CD4-positive, alpha-beta T cell treated with Interleukin-17A for 1 hour (primary cell): ENCODE data around the gene ACTR3C.
"Not testable (repeated sequence)": the region's sequence is repeated elsewhere in the genome, so short reads cannot be mapped to it uniquely, and the experiment has no call there.

Experiments
- DNase-seq: peaks from one replicate; pipeline ENCODE4 v3.0.0-alpha.2; 2020

Gene ACTR3C

DNA sequence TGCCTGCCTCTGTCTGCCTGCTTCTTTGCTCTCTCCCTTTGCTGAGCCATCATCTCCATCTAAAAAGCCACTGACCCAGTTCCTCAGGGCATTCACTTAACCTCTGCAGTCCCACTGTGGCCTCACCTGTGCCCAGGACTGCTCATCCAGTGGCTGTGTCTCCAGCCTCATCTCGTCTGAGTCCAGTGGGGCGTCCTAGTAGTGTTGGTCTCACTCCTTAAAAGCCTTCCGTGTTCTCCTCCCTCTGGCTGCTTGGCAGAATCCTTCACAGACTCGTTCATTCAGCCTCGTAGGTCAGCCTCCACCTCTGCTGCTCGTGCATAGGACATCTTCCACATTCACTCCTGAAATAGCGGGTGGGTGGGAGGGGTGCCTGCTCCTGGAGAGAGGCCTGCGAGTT is 10.8 kb upstream of the ACTR3C start:
- no peak for DNase-seq

DNA sequence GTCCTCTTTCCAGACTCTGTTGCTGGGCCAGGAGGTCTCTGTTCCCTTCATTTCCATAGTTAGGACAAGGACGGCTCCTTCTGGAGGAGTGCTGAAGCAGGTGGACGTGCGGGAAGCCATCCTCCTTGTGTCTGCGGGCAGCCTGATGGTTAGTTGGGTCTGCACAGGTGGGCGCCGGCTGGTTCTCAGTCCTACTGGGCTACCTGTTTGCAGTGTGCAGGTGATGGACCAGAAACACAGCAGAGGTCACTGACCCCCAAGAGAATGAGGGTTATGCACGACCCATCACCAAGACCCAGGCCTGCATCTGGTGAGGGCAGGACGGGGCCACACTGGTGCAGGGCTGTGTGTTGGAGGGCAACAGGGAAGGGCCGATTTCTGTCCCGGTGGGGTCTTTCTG is 10.3 kb upstream of the ACTR3C start:
- no peak for DNase-seq

DNA sequence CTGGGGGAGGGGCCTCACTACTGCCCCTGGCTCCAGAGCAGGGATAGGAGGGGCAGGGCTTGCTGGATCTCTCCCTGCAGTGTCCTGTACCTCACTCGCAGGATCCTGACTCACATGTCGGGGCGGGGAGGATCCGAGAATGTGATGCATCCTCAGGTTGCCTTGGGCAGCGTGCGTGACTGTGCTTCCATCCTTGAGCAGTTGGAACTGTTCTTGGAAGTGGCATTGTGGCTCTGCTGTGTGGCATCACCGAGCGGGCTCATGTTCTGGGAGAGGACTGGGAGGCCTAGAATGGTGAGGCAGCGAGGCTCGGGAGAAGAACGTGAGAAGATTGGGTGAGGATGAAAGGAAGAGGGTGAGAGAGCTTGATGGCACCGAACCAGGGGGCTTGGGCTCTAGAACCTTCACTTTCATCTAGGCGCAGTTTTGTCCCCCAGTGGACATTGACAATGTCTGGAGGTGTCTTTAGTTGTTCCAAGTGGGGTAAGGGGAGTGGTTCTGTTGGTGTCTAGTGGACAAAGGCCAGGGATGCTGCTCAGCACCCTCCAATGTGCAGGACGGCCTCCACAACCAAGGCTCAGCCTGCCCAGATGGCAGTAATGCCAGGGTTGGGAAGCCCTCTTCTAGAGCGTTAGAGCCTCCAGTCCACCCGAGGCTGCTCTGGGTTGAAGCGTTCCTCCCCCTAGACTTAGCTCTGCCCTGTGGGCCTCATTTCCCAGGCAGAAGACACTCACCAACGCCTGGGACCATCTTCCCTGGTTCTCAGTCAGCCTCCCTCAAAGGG is 9.7 kb upstream of the ACTR3C start:
- DNase-seq: no peak

DNA sequence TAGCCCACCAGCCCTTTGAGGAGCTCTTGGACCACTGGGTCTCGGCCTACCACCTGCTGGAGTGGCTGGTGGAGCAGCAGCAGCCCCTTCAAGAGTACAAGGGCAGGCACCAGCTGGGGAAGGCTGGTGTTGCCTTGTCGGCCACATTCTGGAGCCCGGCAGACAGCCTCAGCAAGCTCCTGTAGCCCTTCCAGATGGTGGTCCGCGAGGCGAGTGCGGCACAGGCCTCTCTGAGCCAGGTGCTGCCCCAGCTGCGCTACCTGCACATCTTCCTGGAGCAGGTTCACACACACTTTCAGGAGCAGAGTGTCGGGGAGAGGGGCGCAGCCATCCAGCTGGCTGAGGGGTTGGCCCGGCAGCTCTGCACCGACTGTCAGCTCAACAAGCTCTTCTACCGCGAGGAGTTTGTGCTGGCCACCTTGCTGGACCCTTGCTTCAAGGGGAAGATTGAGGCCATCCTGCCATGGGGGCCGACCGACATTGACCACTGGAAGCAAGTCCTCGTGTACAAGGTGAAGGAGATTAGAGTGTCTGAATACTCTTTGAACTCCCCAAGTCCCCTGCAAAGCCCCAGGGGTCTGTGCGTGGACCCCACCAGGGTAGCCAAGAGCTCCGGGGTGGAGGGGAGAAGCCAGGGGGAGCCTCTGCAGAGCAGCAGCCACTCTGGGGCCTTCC is 7.0 kb upstream of the ACTR3C start:
- no peak for DNase-seq

DNA sequence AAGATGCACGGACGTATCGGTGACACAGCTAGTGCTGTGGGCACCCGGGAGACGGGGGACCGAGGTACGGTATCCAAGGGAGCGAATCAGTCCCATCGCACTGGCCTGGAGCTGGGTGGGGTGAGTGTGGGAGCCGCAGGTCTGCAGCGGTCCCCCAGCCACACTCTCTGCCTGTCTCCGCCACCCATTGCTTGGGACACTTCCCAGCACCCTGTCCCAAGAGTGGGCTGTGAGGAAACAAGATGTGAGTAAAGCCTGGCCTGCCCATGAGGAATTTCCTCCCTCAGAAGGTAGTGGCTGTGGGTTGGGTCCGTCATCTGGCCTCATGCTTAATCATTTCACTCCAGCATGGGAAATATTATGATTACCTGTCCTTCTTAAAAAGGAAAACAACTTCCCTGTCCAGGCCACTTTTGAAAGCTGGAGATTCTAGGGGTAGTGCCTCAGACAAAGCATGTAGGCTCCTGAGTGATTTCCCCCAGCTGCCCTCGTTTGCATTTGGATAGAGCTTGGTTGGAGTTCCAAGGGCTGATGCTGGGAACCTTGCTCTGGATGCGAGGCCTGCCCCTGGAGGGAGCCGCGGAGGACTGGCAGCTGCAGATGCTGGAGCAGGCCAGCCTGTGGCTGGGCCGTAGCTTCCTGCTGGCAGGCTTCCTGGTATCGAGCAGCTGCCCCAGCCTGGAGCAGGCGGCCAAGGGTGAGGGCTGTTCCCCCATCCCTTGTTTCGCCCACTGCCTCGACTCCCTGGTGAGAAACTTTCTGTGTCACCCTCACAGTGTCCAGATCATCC is 6.2 kb upstream of the ACTR3C start:
- DNase-seq: no peak

DNA sequence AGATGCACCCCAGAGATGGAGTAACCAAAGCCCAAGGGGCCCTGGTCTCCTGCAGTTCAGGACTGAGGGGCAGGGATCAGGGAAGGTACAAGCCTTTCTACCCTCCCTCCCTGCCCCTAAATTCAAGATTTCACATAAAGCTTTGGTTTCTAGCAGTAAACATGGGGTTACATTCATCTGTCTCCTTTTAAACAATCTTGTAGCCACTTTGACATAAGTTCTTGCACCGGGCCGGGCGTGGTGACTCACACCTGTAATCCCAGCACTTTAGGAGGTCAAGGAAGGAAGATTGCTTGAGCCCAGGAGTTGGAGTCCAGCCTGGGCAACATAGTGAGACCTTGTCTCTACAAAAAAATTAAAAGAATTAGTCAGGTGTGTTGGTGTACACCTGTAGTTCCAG is 4.0 kb upstream of the ACTR3C start:
- DNase-seq: no peak

DNA sequence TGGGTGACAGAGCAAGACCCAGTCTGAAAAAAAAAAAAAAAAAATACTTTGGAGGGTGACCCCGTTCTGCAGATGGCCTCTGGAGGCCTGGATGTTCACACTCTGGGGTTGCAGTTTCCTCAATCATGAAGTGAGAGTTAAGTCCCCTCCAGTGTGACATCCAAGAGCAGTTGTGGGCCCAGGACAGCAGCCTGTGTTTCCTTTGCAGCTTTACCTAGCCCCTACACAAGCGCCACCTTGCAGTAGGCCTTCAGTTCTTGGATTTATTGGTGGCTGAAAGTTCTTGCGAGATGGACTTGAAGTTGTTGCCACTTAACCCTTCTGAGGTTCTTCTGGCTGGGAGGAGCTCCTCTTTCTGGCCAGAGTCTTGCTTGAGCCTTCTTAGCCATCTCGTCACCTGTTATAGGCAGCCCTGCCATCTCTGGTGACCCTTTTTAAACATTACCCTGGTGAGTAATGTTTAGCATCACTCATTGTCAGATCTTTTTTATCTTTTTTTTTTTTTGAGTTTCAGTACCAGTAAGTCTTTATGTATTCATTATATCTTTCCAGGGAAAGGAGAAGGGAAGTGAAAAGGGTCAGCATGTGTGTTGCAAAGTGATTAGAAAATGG is 3.4 kb upstream of the ACTR3C start:
- DNase-seq: no peak

DNA sequence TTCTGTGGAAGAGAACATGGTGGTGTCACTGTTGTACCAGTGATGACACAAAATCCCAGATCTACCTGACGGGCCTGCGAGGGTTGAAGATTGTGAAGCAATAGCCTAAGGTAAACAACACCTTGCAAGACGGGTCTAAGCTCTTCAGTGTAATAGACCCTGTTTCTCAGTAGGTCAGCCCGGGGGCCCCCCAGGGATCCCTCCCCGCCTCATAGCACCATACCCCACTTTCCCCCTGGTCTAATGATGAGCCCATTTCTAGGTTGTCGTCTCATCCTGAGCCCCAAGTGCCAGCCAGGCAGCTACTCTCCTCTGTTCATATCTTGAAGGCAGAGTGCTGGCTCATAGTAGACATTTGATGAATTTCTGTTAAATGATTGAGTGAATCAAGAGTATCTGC is 2.6 kb upstream of the ACTR3C start:
- DNase-seq: no peak

DNA sequence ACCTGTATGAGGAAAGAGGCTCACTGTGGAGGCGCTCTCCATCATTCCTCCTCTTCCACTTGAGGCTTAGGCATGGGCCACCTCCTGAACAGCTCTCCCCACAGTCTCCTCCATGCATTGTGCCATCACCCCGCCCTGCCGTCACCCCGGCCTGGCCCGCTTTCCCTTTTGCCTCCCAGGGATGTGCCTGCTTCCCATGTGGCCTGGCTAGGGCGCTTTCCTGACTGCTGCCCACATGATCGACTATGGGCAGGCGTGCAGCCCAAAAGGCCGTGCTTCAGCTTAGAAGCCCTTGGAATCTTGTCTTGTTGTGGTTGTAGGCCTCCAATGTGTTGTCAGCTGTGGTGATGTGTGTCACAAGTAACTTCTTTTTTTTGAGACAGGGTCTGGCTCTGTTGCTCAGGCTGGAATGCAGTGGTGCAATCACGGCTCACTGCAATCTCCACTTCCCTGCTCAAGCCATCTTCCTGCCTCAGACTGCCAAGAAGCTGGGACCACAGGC is 1.8 kb upstream of the ACTR3C start:
- no peak for DNase-seq

DNA sequence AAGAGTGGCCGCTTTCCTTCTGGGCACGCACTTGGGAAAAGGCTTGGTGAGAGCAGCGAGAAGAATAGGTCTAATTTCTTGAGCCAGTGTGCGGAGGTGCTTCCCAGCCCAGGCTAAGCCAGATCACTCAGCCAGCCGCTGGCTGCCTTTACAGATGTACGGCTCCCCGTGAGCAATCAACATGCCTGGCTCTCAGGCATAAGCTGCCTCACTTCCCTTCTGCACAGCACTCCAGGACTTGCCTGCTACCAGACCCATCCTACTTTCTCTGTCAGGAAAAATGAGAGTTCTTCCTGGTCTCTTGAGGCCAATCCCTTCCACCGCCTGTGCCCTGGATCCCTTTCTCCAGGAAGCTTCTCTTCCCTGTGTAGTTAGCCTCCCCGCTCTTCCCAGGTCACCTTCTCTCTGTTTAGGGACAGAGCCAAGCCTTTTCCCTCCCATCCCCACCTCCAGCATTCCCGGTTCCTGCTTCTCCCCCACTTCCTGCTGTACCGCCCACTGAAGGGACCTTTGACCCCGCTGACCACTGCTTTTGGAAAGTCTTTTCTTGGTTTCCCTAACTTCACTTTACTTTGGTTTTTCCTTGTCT is 1.1 kb upstream of the ACTR3C start:
- no peak for DNase-seq

DNA sequence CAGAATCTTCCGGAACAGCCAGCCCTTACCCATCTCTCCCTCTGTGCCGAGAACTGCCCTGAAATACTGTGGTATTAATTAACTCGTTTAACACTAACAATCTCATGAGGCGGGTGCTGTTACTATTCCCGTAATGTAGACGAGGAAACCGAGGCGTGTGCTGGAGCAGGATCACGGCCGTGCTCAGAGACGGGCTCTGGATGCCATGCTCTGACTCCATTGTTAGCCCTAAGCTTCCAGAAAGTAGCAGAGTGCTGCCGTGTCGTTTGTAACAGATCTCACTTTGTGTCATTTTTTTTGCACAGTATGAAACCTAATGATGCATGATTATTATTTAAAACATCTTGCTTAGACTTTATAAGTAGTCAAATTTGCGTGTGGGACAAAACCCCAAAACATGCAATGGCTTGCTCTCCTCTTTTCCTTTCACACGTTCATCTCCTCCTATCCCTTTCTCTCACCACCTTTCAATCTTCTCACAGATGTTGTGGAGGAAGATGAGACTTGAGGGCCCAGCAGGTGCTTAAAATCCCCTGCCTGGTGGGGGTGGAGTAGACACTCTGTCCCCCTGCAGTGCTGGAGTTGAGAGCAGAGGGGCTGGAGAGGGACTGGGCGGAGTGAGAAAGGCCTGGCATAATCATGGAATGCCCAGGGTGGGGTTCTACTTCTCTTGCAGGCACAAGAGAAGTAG is 482 bp upstream of the ACTR3C start:
- DNase-seq: no peak

DNA sequence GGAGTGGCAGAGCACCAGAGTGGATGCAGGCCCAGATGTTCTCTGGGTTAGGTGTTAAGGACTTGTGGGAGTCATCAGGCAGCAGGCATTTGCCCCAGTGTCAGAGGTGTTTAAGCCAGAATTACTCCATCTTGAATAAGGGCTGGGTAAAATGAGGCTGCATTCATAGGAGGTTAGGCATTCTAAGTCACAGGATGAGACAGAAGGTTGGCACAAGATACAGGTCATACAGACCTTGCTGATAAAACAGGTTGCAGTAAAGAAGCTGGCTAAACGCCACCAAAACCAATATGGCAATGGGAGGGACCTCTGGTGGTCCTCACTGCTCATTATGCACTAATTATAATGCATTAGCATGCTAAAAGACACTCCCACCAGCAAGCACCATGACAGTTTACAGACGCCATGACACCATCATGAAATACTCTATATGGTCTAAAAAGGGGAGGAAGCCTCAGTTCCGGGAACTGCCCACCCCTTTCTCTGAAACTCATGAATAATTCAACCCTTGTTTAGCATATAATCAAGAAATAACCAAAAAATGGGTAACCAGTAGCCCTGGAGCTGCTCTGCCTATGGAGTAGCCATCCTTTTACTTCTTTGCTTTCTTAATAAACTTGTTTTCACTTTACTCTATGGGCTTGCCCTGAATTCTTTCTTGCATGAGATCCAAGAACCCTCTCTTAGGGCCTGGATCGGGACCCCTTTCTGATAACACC is 1.1 kb downstream of the ACTR3C start:
- peak; percentile 76 for DNase-seq

DNA sequence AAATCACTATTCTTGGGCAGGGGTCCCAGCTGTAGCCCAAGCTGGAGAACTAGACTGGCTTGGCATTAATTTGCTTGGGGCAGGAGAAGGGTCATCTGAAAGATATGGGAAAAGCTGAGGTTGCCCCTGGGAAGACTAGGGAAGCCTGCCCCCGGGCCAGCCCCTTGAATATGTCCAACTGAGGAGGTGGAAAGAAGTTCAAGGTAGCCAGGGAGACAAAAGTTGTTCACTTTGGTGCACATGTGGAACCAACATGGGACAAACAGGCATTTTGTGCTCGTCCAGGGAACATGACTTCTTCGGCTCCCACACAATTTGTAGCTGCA is 1.6 kb downstream of the ACTR3C start:
- DNase-seq: no peak

DNA sequence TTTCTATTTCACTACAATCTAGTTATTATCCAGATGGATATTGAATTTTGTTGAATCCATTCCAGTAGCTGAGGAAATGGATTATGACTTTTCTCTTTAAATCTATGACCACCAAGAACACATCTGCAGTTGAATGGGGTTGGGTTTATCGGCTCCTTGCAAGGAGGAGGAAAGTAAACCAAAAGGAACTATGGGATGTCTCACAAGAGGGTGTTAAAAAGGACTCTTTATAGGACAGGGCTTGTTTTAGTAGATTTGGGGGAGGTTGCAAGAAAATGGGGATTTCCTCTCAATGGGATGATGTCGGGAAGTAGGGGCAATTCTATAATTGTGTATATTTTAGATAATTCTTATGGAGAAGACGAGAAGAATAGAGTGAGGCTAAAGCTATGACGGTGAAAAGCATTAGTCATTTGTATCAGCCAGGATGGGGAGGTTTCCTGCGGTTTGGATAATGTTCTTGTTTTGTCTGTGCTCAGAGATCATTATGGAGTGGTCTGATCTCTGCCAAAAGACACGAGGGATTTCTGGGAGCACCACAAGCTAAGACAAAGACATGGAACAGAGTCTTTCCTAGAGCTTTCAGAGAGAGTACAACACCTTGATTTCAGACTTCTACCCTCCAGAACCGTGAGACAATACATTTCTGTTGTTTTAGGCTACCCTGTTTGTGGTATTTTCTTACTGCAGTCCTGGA is 5.4 kb downstream of the ACTR3C start:
- no peak for DNase-seq

DNA sequence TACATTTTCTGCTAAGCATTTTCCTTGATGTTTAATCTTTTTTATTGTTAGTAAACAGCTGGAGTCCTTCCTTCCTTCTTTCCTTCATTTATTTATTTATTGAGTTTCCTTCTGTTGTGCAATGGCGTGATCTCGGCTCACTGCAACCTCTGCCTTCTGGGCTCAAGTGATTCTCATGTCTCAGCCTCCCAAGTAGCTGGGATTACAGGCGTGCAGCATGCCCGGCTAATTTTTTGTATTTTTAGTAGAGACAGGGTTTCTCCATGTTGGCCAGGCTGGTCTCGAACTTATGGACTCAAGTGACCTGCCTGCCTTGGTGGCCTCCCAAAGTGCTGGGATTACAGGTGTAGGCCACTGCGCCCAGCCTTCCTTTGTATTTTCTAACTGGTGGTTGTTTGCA is 6.4 kb downstream of the ACTR3C start:
- DNase-seq: not testable (repeated sequence)

DNA sequence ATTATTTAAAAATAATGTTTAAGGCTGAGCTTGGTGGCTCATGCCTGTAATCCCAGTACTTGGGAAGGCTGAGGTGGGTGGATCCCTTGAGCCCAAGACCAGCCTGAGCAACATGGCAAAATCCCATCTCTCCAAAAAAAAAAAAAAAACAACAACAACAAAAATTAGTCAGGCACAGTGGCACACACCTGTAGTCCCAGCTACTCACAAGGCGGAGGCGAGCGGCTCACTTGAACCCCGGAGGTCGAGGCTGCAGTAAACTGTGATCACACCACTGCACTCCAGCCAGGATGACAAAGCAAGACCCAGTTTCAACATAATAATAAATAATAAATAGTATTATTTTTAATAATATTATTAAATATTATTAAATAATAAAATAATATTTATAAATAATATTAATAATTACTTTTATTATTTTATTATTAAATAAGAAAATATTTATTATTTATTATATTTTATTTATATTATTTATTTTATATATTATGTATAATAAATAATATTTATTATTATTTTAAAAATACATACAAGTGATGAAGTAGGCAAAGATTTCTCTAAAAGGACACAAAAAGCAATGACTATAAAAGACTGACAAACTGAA is 8.6 kb downstream of the ACTR3C start:
- no peak for DNase-seq

DNA sequence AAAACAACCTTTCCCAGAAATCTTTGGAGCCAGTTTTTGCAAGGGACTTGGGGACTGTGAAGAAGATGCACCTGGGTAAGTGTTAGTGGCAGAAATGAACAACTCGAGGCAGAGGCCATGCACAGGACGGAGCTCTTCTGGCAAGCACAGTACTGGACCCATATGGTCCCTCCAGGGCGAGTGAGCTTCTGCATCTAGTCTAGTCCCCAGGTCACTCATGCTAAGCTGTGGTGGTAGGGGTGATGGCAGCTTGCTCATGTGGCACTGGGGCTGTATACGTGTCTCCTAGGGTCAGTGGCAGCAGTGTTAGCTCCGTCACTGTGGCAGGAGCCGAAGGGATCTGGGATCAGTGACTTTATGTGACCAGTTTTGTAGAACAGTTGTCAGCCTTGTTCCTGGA is 9.5 kb downstream of the ACTR3C start:
- no peak for DNase-seq

DNA sequence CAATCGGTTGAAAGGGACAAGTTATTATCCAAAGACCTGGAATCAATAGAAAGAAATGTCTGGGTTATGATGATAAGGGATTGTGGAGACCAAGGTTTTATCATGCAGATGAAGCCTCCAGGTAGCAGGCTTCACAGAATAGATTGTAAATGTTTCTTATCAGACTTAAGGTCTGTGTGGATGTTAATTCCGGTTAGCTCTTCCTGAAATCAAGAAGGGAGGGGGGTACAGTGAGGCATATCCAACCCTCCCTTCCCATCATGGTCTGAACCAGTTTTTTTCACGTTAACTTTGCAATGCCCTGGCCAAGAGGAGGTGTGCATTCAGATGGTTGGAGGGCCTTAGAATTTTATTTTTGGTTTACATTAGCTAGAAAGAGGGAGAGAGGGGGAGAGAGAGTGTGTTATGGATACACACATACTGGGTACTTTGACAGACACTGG is 10.0 kb downstream of the ACTR3C start:
- DNase-seq: no peak

DNA sequence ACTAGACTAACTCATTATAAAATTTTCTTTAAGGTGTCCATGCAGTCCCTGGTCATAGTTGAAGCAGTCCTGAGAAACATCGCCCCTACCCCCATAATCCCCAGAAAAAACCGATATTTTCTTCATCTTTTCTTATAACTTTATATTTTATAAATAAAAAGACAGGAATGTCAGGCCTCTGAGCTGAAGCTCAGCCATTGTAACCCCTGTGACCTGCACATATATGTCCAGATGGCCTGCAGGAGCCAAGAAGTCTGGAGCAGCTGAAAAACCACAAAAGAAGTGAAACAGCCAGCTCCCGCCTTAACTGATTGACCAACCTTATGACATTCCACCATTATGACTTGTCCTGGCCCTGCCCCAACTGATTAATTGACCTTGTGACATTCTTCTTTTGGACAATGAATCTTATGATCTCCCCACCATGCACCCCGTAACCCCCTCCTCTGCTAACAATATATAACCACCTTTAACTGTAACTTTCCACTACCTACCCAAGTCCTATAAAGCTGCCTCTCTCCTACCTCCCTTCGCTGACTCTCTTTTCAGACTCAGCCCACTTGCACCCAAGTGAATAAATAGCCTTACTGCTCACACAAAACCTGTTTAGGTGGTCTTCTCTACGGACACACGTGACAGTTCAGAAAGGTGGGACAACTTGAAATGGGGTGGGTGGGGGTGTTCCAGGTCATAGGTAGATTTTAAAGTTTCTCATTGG is 10.5 kb downstream of the ACTR3C start:
- DNase-seq: not testable (repeated sequence)

DNA sequence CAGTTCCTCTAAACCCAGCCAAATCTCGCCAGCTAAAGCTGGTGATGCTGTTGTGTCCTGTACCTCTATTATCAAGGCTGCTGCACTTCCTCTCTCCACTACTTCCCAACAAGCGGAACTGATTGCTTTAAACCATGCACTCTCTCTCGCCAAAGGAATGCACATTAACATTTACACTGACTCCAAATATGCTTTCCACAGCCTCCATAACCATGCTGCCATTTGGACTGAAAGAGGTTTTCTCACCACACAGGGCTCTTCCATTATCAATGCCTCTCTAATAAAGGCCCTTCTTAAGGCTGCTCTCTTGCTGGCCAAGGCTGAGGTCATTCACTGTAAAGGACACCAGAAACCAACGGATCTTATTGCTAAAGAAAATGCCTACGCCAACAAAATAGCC is 11.6 kb downstream of the ACTR3C start:
- no peak for DNase-seq
